Stimulated activated CD4-positive, alpha-beta T cell treated with anti-CD3 and anti-CD28 coated beads, TNF-alpha, amount 100 ng/mL, for 24 hours (primary cell): ENCODE results near the gene COMMD1.

Experiments used
- DNase-seq, 3 experiments: peaks; one replicate each; pipeline ENCODE4 v3.0.0-alpha.2; 2020; ENCODE audit warnings: low read depth in 3 of 3

The COMMD1 gene

DNA sequence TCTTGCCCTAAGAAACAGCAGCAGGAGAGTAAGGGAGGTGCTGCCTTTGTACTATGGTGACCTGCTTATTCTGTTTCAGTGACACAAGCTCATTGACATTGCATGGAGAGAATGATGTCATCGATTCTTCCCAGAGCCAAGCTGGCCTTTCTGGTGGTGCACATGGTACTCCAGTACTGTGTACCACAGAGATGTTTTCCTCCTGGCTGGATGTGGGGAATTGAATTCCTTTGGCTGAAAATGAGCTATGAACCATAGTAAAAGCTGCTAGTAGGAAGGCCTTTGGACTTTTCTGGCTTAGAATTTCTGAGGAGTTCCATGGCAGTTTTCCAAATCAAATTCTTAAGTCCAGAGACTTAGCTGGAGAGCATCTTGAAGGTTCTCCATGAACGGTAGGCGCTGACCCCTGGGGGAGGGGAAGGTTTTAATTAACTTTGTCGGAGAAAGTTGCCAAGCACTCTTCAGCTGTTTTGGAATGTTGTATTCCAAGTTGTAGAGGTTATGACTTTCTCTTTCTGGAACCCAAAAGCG is 273.3 kb downstream of the COMMD1 start:
- no peak for DNase-seq

DNA sequence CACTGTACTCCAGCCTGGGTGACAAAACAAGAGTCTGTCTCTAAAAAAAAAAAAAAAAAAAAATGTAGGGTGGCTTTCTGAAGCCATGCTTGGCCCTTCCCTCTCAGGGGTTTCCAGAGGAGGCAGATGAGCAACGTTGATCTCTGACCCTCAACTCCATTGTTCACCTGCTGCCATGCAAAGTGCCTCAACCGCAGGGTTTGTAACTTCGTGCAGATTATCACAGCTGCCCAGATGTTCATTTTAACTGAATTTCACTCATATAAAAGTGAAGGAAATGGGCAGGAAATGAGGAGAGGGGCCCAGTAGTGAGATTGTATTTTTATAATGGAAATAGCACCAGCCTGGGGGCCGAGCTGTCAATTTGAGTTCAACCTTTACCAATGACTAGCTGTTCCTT is 275.5 kb downstream of the COMMD1 start:
- DNase-seq, result no peak

DNA sequence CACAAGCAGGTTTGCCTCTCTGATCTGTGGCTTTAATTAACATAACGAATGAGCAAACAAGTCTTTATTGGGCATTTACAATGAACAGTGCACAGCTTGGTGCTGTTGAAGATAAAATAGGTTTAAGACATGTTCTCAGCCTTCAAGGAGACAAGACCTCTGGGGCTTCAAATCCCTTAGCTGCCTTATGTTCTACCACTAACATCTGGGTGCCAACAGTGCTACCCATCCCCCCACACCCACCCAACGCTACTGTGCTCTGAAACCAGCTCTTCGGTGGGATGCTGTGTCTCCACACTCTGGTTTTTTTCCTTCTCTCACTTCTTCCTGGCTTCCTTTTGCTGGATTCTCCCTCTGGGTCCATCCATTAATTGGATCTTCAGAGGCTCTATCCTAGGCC is 276.4 kb downstream of the COMMD1 start:
- DNase-seq, result no peak

DNA sequence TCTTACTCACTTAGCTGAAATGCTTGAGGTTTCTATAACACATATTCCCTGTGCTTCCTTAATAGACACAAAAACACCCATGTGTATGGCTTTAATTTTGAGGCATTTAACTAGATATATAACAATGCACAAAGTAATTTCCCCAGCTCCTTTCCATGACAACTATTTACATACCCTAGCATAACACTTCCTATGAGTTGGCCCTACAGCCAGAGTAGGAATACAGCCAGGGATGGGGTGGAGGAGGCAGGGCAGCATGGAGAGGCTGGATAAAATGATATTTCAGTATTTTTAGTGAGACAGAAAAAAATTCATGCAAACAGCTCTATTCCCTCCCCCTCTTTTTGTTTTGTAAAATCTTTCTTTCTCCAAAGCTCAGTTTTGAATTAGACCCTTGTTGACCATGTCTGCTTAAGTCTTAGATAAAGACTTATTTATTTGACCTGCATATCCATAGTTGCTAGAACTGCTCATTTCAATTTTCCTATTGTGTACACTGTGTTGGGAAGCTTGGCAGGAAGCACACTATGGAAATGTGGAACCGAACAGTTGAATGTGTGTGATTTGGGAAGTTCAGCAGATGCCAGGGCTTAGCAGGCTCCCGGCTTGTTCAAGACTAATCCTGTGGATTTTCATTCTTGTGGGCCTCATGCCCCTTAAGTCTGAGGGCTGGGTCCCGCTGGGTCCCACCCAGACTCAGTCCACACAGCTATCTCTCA is 279.2 kb downstream of the COMMD1 start:
- no peak for DNase-seq
